ENCODE measurements around the gene COL4A6. TPM values are rescaled to one million over a fixed set of nuclear protein-coding genes. Genes with fewer than 3 reads are reported as not detected.

The COL4A6 gene
- total and polyA plus RNA-seq, 8 donors: 0.58 to 30.8 (median 9.0) TPM

- Histone ChIP-seq H3K4me1 (no peaks in the 10 kb centered on the region), H3K9me3 (no peaks in the 10 kb centered on the region), H3K36me3 (no peaks in the 10 kb centered on the region), H3K27ac (no peak overlapping the region), H3K27me3 (peaks cover 0 to 3% (median 0%) of the 10 kb centered on the region in 3 donors), H3K4me3 (no peak overlapping the region)
- intact Hi-C loops (cut with DNase I; ENCODE audit: low total_unique reads): no loop called here
- TF ChIP-seq POLR2A (IDR thresholded peaks at IDR 0.05) (no peak), EP300 (IDR thresholded peaks at IDR 0.05) (no peak), CTCF (IDR thresholded peaks at IDR 0.05) (no peak), POLR2AphosphoS5 (IDR thresholded peaks at IDR 0.05) (no peak)
- WGBS, 5 donors: 60 to 78% (median 69%) methylated on average over 1 of the region's 1 CpG
- no peak for DNase-seq
Observed at GRCh38 chrX:108415146-108415545, 23.1 kb downstream of the COL4A6 start.

DNA sequence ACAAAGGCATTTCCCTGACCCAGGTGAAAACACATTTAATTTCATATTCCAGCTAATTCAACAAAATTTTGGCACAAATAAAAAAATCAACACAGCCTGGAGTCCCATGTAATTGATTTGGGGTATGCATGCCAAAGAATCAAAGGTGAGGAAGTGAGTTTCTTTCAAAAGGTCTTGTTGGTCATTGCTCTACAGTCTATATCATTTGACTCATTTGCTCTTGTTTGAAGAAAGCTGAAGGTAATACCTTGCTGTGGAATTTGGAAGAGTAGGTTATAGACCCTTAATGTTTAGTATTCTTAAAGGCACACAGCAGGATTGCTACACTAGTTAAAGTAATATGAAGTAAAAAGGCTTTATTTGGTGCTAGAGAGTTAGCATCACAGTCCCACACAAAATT lies 25.4 kb downstream of the COL4A6 start:
- intact Hi-C loops (cut with DNase I; ENCODE audit: low total_unique reads): no loop called here
- Histone ChIP-seq H3K9me3 (no peaks in the 10 kb centered on the region), H3K4me3 (no peak overlapping the region), H3K27me3 (peaks cover 0 to 3% (median 0%) of the 10 kb centered on the region in 3 donors), H3K4me1 (no peaks in the 10 kb centered on the region), H3K36me3 (no peaks in the 10 kb centered on the region), H3K27ac (no peak overlapping the region)
- TF ChIP-seq POLR2A (IDR thresholded peaks at IDR 0.05) (no peak), EP300 (IDR thresholded peaks at IDR 0.05) (no peak), POLR2AphosphoS5 (IDR thresholded peaks at IDR 0.05) (no peak), CTCF (IDR thresholded peaks at IDR 0.05) (no peak)
- no peak for DNase-seq

DNA sequence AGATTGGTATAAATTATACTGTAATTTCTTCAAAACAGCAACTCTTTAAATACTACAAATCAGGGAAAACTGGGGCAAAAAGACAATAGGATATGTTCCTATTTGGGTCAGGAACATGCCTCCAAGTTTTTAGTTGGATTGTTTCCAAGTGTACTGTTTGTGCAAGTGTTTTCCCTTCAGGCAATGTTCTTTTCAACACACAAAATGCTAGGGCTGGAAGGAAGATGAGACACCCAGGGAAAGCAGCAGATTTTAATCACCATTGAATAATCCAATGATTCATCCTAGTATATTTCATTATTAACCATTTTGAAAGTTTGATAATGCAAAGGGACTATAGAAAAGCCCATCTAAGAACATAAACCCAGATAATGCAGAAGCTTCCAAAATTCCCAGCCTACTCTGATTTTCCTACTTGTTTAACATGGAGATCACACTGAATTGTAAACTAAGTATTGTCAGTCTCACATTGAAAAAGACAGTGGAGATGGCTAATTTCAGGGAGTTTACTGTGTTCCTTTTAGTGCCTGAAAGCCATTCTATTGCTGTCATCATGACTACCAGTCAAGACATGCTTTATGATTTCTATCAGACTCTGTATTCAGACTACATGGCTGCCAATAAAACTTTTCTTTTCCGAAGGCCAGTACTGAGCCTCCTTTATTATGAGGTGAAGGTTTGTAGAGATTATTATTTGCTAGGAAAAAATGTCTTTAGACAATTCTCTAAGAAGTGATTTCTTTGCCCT lies 38.6 kb downstream of the COL4A6 start:
- intact Hi-C loops (cut with DNase I; ENCODE audit: low total_unique reads): no loop called here
- whole genome bisulfite sequencing, 5 donors: 43 to 75% (median 70%) methylated on average over 1 of the region's 1 CpG
- DNase-seq: no peak
- Histone ChIP-seq H3K4me3 (no peak overlapping the region), H3K9me3 (no peaks in the 10 kb centered on the region), H3K27me3 (no peaks in the 10 kb centered on the region), H3K27ac (no peak overlapping the region), H3K4me1 (no peaks in the 10 kb centered on the region), H3K36me3 (no peaks in the 10 kb centered on the region)
- TF ChIP-seq POLR2A (IDR thresholded peaks at IDR 0.05) (no peak), EP300 (IDR thresholded peaks at IDR 0.05) (no peak), CTCF (IDR thresholded peaks at IDR 0.05) (no peak), POLR2AphosphoS5 (IDR thresholded peaks at IDR 0.05) (no peak)

- Histone ChIP-seq H3K27ac (no peak overlapping the region), H3K27me3 (no peaks in the 10 kb centered on the region), H3K36me3 (no peaks in the 10 kb centered on the region), H3K9me3 (no peaks in the 10 kb centered on the region), H3K4me3 (no peak overlapping the region), H3K4me1 (no peaks in the 10 kb centered on the region)
- intact Hi-C loops (cut with DNase I; ENCODE audit: low total_unique reads): no loop called here
- DNase-seq: no peak
- WGBS, 5 donors: 67 to 89% (median 77%) methylated on average over 6 of the region's 6 CpGs
- TF ChIP-seq POLR2AphosphoS5 (IDR thresholded peaks at IDR 0.05) (no peak), CTCF (IDR thresholded peaks at IDR 0.05) (no peak), EP300 (IDR thresholded peaks at IDR 0.05) (no peak), POLR2A (IDR thresholded peaks at IDR 0.05) (no peak)
Observed at GRCh38 chrX:108397627-108398391, 40.4 kb downstream of the COL4A6 start.
